ENCODE measurements around the gene TMEM181.
"Not testable (repeated sequence)": the region's sequence is repeated elsewhere in the genome, so short reads cannot be mapped to it uniquely, and the experiment has no call there.

Gene TMEM181

DNA sequence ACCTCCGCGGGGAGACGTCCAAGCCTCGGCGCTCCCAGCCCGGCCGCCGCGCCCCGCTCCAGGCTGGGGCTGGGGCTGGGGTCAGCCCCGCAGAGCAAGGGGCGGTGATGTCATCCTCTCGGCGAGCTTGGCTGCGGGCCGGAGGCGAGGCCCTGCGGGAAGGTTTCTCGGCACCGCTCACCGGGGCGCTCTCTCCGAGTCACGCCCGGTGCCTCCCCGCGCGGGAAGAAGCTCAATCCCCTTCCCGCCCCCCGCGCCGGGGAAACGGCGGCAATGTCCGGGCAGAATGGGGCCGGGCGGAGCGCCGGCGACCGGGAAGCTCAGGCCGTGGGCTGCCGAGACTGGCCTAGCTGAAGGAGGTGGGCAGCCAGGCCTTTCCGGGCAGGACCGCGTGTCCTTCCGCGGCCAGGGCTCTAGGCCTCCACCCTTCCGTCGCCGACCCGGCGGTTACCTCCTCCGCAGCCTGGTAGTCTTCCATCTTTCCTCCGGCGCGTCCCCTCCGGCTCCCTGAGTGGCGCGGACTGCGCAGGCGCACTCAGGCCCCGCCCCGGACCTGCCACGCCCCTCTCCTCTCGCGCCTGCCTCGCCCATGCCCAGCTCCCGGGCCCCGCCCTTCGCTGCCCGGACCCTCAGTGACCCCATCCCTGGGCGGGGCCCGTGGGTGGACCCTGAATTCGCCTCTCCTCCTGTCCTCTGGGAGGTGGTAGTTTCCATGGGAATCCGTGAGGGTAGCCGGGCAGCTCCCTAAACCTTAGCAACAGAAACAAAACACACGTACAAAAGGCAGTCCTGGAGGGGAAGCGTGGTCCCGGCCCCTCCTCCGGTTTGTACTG lies 84.6 kb downstream of the TMEM181 start, which contains the start of gene DYNLT1:
Gene DYNLT1, minus strand, starts transcription at position 513 of the 833 bp plus-strand sequence. Its CDS starts 35 bp downstream, at position 478.
- peak; percentile 84 to 85 for DNase-seq

DNA sequence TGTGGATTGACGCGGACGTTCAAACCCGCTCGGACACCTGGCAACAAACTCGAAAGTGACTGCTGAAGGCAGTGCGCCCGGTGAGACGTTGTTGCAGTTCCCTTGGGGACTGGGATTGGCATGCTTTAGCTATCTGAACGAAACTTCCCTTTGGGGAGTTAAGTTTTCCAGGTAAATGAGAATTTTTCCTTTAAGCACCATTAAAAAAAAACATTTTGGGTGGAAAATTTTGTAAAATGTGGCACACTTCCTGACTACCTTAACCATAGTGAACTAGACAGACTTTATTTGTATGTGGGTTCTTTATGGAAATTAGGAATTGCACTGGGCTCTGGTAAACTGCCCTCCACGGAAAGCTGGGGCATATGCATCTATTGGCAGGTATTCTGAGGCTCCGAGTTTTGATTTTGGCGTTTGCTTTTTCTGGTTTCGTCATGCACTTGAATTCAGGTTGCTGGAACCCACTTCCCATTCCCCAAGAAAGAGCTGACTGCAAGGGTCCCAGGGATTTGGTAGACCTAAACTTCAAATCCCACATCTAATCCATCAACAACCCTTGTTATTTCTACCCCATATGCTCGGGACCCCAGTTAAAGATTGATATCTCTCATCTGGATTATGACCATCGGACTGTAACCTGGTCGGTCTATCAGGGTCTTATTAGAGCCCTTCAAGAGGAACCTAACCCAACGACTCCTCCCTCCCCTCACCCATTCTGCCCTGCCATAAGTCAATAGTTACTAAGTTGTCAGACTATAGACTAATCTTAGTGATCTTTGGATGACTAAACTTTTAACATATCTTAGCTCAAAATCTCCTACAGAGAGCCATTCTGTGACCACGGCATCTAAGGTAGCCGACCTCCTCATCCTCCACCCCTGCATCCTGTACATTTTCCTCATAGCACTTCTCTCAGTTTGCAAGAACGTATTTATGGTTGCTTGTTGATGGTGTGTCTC lies 85.5 kb downstream of the TMEM181 start:
- DNase-seq = peak in 1 of 2 experiments; percentile 78

DNA sequence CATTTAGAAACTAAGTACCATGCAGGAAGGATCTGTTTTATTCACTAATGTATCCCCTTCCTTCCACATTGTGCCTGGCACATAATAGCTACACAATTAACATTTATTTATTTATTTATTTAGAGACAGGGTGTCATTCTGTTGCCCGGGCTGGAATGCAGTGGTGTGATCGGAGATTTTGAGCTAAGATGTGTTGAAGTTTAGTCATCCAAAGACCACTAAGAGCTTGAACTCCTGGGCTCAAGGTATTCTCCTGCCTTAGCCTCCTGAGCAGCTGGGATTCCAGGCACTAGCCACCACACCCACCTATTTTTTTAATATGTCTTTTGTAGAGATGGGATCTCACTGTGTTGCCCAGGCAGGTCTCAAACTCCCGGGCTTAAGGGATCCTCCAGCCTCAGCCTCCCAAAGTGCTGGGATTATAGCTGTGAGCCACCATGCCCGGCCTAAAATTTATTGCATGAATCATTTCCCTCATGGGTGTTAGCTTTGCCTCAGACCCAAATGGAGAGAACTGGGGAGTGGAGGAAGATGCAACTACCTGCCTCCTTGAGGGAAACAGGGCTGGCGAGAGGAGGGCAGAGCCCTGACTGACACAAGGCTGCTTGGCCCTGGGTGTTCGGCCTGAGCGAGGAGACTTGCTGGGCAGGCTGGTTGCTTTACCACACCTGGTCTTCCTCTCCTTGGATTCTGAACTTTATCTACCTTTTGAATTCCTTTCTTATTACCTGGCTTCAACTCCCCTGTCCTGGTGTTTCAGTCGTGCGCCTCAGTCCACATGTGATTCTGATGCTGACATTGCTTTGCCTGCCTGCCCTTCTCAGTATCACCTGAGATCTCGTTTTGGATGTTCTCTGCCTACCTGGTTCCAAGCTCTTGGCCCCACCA lies 86.4 kb downstream of the TMEM181 start:
- DNase-seq = no peak

DNA sequence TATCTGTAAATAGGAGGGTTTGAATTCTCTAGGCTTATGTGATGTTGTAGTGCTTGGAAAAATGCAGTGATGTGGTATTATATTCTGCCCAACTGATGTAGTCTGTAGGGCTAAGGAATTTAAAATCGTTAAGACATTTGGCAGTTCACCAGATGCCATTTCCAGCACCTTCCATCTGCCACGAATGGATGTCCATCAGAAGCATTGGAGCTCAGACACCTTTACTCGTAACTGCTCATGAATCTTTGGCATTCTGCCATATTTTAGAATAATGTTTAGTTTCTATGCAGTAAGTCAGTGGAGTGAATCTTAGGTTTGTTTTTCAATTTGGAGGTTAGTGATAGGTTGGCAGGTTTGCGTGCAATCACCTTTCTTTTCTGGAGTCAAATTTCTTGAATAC lies 87.6 kb downstream of the TMEM181 start:
- no peak for DNase-seq

DNA sequence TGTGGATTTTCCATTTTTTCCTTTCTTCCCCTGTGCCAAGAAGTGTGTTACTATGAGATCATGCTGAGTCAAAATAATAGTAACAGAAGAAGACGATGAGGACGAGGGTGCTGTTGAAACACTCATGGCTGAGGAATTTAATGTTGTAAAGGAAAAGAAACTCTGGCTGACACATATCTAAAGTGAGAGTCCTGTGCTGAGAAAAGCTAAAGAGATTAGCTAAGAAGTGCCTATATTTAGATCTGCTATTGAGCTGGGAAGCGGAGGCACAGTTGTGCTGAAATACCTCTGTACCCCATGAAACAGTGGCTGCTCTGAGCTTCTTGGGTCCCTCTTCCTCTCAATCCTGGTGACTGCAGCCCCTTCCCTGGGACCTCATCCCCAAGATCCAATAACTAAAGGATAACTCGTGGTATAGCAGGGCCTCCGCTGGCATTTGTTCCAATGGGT lies 88.8 kb downstream of the TMEM181 start:
- no peak for DNase-seq

DNA sequence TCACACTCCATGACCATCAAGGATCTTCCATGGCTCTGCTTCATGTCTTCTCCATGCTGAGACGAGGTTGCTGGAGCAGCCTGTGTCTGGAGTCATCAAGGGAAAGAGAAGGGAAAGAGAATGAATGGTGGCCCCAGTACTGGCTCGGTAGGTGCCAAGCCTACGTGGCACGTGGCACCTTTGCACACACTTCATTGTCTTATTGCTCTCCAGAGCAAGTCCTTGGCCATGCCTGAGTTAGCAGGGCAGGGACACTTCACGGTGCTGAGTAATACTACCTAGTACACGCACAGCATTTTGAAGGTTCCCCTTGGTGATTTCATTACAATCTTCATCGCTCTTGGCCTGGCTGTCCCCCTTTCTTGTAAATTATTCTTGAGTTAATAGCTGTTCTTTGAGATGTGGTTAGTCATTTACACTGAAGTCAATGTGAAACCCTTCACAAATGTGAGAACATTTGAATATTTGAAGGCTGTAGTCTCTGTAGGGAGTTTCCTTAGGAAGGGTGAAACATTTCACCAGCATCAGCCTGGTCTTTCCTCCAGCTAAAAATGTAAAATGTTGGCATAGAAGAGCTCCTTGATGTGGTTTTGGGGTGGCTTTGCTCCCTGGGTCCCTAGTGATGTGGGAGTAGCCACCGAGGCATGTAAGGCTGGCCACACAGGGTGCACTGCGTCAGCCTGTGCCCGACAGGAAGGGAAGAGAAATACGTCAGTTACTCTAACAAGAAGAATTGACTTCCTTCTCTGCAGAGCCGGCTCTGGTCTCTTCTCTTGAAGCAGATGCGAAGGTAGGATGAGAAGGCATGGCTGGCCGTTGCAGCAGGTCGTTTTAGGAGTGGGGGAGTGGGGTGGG lies 89.6 kb downstream of the TMEM181 start, which contains the start of gene SYTL3:
Gene SYTL3, plus strand, starts transcription at position 766 of the 855 bp plus-strand sequence. CDS start 13,215 bp downstream, outside the sequence.
- DNase-seq = peak; percentile 62 to 73

DNA sequence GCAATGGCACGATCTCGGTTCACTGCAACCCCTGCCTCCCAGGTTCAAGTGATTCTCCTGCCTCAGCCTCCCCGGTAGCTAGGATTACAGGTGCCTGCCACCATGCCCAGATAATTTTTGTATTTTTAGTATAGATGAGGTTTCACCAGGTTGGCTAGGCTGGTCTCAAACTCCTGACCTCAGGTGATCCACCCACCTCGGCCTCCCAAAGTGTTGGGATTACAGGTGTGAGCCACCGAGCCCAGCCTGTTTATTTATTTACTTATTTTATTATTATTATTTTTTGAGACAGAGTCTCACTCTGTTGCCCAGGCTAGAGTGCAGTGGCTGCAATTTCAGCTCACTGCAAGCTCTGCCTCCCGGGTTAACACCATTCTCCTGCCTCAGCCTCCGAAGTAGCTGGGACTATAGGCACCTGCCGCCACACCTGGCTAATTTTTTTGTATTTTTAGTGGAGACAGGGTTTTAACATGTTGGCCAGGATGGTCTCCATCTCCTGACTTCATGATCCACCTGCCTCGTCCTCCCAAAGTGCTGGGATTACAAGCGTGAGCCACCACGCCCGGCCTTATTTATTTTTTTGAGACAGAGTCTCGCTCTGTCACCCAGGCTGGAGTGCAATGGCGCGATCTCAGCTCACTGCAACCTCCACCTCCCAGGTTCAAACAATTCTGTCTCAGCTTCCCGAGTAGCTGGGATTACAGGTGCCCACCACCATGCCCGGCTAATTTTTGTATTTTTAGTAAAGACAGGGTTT lies 92.3 kb downstream of the TMEM181 start:
- DNase-seq = not testable (repeated sequence)

DNA sequence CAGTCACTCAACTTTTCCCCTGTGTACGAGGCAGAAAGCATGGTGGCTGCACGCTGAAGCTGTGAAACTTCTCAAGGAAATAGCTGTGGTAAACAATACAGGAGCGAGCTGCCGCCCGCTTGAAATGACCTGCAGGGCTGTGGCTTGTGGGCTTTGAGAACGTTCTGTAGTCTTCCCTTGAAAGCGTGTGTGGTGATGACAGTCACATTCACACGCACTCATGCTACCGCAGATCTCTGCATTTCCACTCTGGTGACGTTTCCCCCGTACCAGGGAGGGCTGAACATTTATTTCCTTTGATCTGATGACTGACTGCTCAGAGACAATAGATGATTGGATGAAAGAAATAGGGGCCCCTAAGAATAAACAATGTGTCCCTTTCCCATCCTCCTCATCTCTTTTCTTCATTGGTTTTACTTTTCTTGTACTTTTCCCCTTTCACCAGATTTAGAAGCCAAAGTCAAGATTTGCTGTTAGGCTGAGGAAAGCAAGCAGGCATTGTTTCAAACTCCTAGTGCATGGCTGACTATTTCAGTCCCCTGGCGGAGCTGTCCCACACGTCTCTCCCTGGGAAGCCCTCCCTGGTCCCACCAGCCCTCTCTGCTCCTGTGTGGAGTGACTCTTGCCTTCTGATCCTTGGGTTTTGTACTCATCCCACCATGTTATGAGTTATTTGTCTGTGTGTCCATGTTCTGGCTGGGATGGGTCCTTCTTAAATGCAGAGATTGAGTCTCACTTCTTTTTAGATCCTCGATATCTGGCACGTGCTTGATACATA lies 93.9 kb downstream of the TMEM181 start:
- no peak for DNase-seq

DNA sequence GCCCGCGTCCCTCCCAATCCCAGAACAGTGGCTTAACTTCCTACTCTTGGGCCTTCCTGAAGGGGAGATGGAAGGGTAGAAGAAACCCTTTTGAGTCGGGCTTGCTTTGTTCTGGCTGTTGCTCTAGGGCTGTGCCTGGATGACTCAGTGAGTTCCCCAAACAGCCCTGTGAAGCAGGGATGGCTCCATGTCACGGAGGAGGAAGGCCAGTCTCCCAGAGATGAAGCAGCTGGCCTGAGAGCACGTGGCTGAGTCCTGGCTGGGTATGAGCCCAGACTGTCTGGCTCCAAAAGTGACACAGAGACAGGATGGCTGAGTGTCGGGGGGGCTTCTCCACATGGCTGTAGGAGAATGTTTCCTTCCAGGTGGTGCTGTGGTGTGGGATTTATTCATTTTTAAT lies 94.6 kb downstream of the TMEM181 start:
- DNase-seq = peak in 1 of 2 experiments; percentile 21

DNA sequence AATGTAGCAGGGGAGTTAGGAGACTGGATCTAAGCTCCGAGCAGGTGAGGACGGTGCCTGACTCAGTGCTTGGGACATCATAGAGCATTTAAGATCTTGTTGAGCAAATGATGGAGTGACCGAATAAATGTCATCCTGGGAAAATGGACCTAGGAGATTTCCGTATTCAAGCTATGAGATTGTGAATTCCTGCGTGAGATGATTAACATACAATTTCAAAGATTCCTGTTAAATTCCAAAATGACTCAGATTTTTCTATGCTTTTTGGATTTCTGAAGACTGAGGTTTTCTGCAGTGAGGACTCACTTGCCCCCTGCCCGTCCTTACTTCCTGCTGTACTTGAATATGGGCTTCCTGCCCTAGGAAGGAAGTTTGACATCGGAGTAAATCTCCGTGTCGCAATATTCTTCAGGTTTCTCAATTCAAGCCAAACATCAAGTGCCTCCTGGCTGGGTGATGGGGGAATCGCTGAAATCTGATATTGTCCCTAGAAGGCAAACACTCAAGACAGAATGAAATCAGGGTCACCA lies 95.1 kb downstream of the TMEM181 start:
- no peak for DNase-seq

DNA sequence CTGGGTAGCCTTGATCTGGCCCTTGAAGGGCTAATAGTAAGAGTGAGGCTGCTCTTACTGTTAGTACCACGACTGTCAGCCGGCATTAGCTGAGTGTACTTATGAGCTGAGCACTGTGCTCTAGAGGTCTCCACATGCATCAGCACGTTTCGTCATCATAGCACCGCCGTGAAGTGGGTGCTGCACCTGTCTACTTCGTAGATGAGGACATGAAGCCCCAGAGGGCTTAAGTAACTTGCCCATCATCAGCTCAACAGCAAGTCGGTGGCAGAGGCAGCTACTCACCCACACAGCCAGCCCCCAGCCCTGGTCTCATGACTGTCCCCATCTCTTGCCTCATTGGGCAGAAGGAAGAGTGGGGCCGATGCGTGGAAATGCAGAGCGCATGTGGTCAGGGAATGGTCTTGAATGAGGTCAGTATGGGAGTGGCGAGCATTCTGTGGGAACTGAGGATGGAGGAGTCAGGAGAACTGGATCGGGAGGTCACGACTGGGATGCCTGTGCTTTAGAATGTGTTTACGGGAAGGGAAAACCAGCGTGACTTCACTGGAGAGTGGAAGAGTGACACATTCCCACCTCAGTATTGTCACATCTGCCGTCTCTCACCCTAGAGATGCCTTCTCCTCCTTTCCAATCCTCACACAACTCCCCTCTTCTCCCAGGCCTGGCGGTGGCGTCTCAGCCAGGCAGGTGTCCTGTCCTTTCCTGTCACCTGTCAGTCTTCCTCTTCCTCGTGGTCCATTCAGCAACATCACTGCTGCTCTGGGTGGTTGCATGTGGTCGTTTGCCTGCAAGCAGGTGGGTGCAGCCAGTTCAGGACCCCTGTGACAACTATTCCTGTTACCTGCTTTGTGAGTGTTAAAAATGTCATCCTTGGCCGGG lies 95.9 kb downstream of the TMEM181 start:
- peak; percentile 76 to 81 for DNase-seq

DNA sequence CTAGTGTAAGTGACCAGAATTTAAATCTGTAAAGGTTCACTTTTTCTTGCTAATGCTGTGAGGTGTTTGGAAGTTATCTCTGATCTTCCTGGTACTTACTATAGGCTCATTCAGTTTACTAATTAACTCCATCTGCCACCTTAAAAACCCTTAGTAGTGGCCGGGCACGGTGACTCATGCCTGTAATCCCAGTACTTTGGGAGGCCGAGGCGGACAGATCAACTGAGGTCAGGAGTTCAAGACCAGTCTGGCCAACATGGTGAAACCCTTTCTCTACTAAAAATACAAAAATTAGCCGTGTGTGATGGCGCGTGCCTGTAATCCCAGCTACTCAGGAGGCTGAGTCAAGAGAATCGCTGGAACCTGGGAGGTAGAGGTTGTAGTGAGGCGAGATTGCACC lies 97.1 kb downstream of the TMEM181 start:
- DNase-seq = not testable (repeated sequence)

DNA sequence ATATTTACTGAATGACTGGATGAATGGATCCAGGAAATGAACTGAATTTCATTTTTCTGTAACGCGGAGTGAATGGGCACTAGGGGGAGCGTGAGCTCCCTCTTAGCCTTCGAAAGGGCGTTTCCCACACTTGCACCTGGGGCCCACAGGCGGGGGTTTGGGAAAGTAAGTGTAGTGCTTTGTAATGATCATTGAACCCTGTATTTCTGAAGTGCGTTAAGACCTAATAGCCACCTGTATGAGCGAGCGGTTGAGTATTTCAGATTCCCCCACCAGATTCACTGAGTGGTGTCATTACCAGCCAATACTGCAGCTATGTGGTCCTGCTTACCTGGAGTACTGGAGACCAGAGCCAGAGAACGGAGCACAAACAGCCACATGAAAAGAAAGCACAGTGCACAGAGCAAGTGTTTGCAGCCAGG lies 100.5 kb downstream of the TMEM181 start:
- peak; percentile 77 to 85 for DNase-seq

DNA sequence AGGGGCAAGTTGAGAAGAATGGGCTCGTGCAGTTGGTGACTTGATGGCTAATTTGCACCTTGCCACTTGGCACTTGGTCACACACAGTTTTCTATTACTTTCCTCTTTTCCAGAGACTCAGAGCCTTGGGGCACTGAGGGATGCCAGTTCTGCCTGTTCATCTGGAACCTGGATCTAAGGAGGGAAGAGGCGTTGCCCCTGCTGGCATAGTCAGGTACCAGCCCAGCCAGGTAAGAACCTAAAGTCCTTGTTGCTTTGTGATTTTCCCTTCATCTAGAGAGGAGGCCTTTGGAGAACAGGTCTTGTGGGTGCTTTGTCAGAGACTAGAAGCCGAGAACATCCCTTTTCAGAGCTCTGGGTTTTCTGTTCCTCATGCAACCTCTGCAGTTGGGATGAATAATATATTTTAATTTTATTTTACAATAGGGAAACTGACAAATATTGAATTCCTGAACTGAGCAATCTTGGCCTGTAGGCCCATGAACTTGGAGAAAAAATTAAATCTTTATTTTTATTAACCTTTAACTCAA lies 101.3 kb downstream of the TMEM181 start:
- DNase-seq = no peak

DNA sequence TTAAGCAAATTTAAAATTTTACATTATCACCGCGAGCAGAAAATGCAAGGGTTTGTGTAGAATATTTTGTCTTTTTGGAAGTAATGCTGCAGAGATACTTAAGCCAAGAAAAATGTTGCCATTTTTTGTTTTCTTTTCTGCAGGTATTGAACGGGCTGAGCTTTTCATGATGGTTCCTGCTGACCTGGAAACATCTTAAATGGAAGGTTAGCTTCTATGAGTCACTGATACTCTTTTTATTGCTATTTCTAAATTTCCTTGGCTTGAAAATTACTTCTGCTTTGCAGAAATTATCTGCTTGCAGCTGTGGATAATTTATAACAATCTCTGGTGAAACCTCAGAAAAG lies 102.7 kb downstream of the TMEM181 start:
- no peak for DNase-seq

DNA sequence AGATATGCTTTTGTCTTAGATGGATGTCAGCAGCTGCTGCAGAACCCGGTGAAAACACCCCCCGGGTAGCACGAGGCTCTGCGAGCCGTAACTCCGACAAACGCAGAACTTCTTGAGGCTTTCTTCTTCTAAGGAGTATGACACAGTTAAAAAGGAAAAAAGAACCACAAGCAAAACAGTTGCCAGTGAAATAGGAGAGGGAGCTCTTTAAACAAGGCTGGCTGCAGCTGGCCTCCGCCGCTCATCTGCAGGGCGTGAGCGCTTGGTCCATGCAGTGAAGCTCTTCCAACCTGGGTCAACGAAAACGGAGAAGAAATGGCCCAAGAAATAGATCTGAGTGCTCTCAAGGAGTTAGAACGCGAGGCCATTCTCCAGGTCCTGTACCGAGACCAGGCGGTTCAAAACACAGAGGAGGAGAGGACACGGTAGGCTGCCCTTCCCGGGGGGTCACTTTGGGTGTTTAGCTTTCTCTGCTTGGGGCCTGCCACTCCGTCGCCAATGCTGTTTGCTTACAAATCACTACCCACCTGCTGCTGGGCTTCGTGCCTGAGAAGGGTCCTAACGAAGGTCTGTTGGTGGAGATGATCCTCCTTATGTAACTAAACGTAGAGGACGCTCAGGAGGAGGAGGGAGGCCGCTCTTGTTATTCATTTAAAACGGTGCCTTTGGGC lies 103.2 kb downstream of the TMEM181 start:
- peak; percentile 51 to 62 for DNase-seq

DNA sequence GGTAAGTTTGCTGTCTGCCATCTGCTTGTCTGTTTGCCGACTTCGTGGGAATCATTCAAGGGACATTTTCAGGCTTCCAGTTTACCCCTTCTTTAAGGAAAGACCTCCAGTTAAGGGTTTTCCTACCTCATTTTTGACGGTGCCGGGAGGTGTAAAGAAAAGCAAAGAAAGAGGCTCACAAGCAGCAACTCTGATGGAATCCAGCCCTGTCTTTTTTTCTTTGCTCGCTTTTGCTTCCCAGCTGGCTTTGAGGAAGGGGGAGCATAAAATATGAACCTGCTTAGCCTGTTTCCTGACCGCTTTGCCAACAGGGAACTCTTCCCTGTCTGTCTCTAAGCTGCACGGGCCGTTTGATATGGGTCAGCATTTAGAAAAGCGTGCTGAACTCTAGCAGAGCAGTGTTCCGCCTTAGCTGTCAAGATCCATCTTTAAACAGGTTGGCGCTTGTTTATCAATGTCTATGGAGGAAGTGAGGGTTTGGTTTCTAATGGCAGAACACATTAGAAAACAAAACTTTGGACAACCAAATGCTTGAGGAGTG lies 103.8 kb downstream of the TMEM181 start:
- DNase-seq = peak in 1 of 2 experiments; percentile 40
